Stimulated activated memory B cell treated with anti-CD40 and anti-IgM and Interleukin-4, amounts not matched to agents 10 μg/mL and 1 μg/mL and 100 μg/mL, for 72 hours (primary cell): ENCODE data around the gene PPP2R3B.

Experiments used
- ATAC-seq: fragments of 150-1000 bp; cut with Tn5 transposase; 2 replicates; pipeline ENCODE4 v1.10.0; 2021
- H3K27ac Mint-ChIP-seq: one replicate; pipeline ENCODE4 v1.8.0; 2022; ENCODE audit warnings: mild to moderate bottlenecking, mixed read lengths
- H3K27me3 Mint-ChIP-seq: one replicate; pipeline ENCODE4 v1.8.0; 2022; ENCODE audit warnings: mixed read lengths
- H3K36me3 Mint-ChIP-seq: one replicate; pipeline ENCODE4 v1.8.0; 2022; ENCODE audit warnings: mixed read lengths
- H3K4me1 Mint-ChIP-seq: one replicate; pipeline ENCODE4 v1.8.0; 2022; ENCODE audit warnings: mixed read lengths
- H3K4me3 Mint-ChIP-seq: one replicate; pipeline ENCODE4 v1.8.0; 2022; ENCODE audit warnings: mild to moderate bottlenecking, moderate library complexity, mixed read lengths
- H3K9me3 Mint-ChIP-seq: one replicate; pipeline ENCODE4 v1.8.0; 2022; ENCODE audit warnings: mixed read lengths

PPP2R3B gene

DNA sequence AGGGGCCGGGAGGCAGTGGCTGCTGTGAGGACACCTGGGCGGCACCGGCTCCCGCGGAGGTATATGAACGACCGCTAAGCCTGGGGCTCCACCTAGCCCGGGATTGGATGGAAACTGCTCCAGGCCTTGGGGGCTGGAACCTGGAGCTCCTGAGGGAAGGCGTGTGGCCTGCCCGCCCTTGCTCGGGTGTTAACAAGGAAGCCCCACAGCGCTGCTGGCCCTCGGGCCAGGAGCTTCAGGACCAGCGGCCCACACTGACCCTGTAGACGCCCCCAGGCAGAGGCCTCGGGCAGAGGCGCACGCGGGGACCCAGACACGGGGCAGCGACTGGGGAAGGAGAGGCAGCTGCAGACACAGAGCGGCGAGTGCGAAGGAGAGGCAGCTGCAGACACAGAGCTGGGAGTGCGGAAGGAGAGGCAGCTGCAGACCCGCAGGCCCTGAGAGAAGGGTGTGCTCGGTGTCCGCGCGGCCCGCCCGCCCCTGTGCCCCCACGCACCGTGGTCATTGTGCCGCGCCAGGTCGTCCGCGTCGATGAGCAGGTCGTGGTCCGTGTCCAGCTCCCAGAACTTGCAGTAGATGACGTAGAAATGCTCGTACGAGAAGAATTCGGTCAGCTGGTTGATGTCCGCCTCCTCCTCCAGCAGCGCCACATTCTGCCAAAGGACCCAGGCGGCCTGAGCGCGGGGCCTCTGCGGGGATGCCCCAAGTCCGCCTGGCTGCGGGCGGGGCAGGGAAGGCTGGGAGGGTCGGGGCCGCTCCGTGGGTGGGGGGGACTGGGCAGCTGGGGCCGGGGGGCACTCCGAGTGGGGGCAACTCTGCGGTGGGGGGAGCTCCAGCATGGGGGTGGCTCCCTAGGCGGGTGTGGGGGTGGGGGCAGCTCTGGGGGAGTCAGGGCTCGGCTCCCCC is 41.4 kb downstream of the PPP2R3B start:
- H3K4me3 Mint-ChIP-seq: no peak overlapping the region
- H3K9me3 Mint-ChIP-seq: peaks cover 3% of the 10 kb centered on the region
- H3K27me3 Mint-ChIP-seq: no peaks in the 10 kb centered on the region
- no peaks in the 10 kb centered on the region for H3K4me1 Mint-ChIP-seq
- peak; percentile 25 for ATAC-seq
- no peak overlapping the region for H3K27ac Mint-ChIP-seq
- peaks cover 40% of the 10 kb centered on the region for H3K36me3 Mint-ChIP-seq

DNA sequence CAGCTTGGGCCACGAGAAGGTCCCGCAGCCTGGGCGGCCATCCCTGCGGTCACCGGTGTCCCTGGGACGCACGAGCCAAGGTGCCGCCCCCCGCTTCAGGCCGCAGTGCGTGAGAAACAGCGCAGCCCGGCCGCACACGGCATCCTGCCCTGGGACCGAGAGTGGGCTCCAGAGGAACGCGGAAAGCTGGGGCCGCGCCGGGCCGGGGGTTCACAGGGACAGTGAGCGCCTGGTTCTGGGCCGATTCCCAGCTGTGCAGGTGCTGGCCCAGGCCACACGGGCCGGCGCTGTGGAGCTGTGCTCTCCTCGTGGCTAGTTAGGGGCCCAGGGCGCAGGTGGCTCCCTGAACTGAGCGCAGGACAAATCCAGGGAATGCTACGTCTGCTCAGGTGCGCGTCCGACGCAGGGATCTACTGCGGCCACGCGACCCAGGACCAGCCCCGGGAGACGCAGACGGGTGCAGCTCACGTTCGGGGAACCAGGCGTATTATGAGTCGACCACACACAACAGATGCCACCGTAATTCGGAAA is 42.3 kb downstream of the PPP2R3B start:
- no peak for ATAC-seq
- Mint-ChIP-seq H3K4me3 (no peak overlapping the region), H3K9me3 (peaks cover 3% of the 10 kb centered on the region), H3K36me3 (peaks cover 32% of the 10 kb centered on the region), H3K27me3 (no peaks in the 10 kb centered on the region), H3K27ac (no peak overlapping the region), H3K4me1 (no peaks in the 10 kb centered on the region)

DNA sequence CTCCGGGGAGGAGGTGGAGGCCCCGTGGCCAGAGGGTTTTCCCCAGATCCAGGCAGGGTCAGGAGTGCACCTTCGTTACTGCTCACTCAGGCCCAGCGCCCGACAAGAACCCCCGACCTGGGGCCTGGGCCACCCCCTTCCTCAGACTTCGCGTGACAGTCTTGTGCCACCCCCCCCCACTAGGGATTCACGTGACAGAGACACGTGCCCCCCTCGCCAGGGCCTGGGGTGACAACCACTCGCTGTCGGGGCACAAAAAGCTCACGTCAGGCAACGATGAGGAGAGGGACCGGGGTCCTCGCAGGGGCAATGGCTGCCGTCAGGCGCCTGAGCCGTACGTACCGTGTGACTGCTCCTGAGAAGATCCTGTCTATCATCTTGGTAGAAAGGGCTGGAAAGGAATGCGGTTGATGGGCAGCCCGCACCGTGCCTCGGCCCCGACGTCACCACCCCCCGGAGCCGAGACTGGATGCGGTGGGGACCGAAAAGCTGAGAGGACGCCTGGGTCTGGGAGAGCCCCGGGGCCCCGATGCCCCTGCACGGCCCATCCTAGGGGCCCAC is 45.1 kb downstream of the PPP2R3B start:
- no peak overlapping the region for H3K27ac Mint-ChIP-seq

DNA sequence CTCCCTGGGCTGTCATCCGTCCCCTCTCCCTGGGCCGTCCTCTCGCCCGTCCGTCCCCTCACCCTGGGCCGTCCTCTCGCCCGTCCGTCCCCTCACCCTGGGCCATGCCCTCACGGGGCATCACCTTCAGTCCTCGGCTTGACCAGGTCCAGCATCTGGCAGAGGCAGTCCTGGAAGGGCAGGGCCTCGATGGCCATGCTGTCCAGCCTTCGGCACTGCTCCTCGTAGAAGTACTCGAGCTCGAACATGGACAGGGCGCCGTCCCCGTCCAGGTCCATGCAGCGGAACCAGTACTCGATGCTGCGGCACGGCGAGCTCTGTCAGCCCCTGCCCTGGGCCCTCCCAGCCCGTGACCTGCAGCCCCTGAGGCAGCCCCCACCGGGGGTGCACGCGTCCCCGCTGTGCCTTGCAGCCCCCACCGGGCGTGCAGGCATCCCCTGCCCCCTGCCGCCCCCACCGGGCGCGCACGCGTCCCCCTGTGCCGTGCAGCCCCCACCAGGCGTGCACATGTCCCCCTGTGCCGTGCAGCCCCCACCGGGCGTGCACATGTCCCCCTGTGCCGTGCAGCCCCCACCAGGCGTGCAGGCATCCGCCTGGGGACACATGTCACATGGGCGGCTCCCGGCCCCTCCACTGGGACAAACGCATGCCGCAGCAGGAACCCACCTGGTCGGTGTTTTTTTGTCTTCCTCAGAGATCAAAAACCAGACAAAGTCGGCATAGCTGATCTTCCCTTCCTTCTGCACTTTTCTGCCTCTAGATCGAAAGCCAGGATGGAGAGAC is 45.9 kb downstream of the PPP2R3B start:
- no peaks in the 10 kb centered on the region for H3K27me3 Mint-ChIP-seq
- H3K9me3 Mint-ChIP-seq: peaks cover 3% of the 10 kb centered on the region
- H3K27ac Mint-ChIP-seq: no peak overlapping the region
- H3K4me3 Mint-ChIP-seq: no peak overlapping the region
- no peaks in the 10 kb centered on the region for H3K4me1 Mint-ChIP-seq
- ATAC-seq: peak; percentile 61
- H3K36me3 Mint-ChIP-seq: peaks cover 51% of the 10 kb centered on the region

More for the DNA sequence above, 45.1 kb downstream of the PPP2R3B start:
- Mint-ChIP-seq H3K9me3 (peaks cover 3% of the 10 kb centered on the region), H3K36me3 (peaks cover 45% of the 10 kb centered on the region), H3K4me1 (no peaks in the 10 kb centered on the region), H3K4me3 (no peak overlapping the region), H3K27me3 (no peaks in the 10 kb centered on the region)
- no peak for ATAC-seq

DNA sequence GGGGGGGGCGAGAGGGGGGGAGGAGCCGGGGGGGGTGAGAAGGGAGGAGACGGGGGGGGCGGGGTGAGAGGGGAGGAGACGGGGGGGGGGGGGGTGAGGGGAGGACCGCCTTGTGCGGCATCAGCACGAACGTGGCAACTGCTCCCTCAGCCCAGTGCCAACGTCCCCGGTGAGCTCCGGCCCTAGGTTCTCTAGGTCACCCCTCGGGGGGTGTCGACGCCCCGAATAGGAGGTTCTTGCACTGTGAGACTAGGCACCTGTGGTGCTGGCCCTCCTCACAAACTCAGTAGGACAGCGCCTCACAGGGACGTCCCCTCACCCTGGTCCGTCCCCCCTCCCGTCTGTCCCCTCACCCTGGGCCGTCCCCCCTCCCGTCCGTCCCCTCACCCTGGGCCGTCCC is 46.6 kb downstream of the PPP2R3B start:
- Mint-ChIP-seq H3K4me1 (no peaks in the 10 kb centered on the region), H3K27ac (no peak overlapping the region), H3K9me3 (peaks cover 3% of the 10 kb centered on the region), H3K4me3 (no peak overlapping the region), H3K36me3 (peaks cover 48% of the 10 kb centered on the region), H3K27me3 (no peaks in the 10 kb centered on the region)
- ATAC-seq: peak; percentile 9

DNA sequence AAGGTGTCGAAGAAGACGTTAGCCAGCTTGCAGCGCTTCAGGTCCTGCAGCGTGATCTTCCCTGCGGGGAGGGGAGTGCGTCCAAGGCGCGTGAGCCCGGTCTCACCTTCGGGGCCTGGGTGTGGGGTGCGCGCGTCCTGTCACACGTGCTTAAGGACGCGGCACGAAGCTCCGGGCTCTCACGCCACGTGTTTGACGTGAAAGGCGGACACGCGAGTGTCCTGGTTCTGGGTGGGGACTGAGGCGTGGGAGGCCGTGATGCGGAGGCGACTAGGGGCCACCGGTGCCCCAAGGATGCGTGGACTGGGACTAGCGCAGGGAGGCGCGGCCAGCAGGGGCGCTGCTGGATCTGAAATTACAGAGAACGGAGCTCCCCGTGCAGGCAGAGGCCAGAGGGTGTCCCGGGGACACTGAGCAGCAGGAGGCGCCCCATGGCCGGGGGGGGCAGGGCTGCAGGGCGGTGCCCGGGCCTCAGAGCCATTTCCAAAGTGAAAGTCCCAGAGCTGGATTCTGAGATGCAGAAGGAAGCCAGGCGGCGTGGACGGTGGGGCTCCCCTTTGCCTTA is 47.8 kb downstream of the PPP2R3B start:
- Mint-ChIP-seq H3K9me3 (peaks cover 3% of the 10 kb centered on the region), H3K27ac (no peak overlapping the region), H3K36me3 (peaks cover 41% of the 10 kb centered on the region), H3K4me1 (no peaks in the 10 kb centered on the region), H3K4me3 (no peak overlapping the region), H3K27me3 (no peaks in the 10 kb centered on the region)
- peak; percentile 51 for ATAC-seq

DNA sequence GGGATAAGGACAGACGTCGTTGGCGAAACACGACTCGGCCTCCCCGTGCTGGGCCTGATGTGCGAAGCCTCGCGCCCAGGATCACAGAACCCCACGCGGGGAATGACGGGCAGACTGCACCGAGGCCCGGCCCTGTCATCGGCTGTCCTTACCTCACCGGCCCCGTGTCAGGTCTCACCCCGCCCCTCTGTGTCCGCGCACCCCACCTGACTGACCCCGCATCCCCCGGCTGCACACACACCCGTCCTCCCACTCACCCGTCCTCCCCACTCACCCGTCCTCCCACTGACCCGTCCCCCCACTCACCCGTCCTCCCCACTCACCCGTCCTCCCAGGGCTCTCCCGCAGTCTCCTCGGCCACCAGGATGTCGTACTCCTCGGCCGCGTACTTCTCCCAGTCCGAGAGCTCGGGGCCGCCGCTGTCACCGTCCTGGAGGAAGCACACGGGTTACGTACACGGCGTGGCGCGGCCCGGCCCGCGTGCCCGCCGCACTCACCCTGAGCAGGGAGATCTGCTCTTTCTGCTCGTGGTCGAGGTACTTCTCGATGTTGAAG is 48.3 kb downstream of the PPP2R3B start:
- Mint-ChIP-seq H3K4me1 (no peaks in the 10 kb centered on the region), H3K4me3 (no peak overlapping the region), H3K36me3 (peaks cover 41% of the 10 kb centered on the region), H3K9me3 (peaks cover 3% of the 10 kb centered on the region), H3K27ac (no peak overlapping the region), H3K27me3 (no peaks in the 10 kb centered on the region)
- ATAC-seq: peak; percentile 58

DNA sequence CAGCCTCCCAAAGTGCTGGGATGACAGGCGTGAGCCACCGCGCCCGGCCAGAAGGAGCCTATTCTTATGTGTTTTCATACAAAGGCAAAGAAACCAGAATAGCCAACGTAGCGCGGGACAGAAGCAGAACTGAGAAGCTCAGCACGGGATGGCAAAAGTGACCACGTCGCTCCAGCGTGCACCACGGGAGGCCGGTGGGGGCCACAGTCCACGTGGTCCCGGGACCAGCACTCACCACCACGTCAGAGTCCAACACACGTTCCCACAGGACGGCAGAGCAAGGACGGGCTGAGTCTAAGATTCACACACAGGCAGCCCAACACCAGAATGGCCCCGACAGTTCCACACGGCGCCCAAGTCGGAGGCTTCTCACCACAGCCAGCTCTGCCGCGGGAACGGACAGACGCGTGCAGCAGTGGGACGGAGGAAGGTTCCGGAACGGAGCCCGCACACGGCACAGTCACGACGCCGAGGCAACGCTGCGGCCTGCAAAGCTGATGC is 49.3 kb downstream of the PPP2R3B start:
- Mint-ChIP-seq H3K27ac (no peak overlapping the region), H3K36me3 (peaks cover 50% of the 10 kb centered on the region)

DNA sequence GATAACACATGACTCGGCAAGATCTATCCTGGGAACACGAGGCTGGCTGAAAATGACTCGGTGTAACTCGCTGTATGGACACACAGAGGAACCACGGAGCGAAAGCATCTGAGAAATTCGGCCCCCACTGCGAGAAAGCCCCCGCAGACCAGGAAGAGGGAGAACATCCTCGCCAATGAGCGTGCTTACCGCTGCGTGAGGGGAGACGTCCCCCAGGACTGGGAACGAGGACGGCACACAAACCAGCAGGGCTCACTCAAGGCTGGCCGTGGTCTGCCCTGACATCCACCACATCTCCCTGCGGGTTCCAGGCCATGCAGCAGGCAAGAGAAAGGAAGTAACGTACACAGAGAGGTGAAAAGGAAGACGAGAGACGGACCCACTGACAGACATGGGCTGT is 50.5 kb downstream of the PPP2R3B start:
- Mint-ChIP-seq H3K4me1 (peaks cover 10% of the 10 kb centered on the region), H3K9me3 (no peaks in the 10 kb centered on the region)

More for the DNA sequence above, 49.3 kb downstream of the PPP2R3B start:
- ATAC-seq: no peak
- Mint-ChIP-seq H3K4me3 (no peak overlapping the region), H3K27me3 (no peaks in the 10 kb centered on the region), H3K4me1 (no peaks in the 10 kb centered on the region), H3K9me3 (peaks cover 3% of the 10 kb centered on the region)

DNA sequence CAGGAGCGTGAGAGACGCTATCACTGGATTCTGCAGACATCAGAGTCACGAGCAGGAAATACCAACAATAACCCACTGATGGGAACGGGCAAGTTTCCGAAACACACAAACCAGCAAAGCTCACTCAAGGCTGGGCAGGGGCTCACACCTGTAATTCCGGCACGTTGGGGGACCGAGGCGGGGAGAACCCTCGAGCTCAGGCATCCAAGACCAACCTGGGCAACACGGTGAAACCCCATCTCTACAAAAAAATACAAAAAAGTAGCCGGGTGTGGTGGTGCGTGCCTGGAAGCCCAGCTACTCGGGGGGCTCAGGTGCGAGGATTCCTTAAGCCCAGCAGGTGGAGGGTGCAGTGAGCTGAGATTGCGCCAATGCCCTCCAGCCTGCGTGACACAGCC is 51.0 kb downstream of the PPP2R3B start:
- Mint-ChIP-seq H3K27ac (no peak overlapping the region), H3K36me3 (peaks cover 37% of the 10 kb centered on the region), H3K27me3 (peaks cover 10% of the 10 kb centered on the region), H3K4me1 (peaks cover 10% of the 10 kb centered on the region), H3K9me3 (no peaks in the 10 kb centered on the region), H3K4me3 (no peak overlapping the region)
- ATAC-seq: no peak

More for the DNA sequence above, 50.5 kb downstream of the PPP2R3B start:
- Mint-ChIP-seq H3K27ac (no peak overlapping the region), H3K4me3 (no peak overlapping the region), H3K36me3 (peaks cover 39% of the 10 kb centered on the region), H3K27me3 (peaks cover 10% of the 10 kb centered on the region)
- ATAC-seq: no peak

DNA sequence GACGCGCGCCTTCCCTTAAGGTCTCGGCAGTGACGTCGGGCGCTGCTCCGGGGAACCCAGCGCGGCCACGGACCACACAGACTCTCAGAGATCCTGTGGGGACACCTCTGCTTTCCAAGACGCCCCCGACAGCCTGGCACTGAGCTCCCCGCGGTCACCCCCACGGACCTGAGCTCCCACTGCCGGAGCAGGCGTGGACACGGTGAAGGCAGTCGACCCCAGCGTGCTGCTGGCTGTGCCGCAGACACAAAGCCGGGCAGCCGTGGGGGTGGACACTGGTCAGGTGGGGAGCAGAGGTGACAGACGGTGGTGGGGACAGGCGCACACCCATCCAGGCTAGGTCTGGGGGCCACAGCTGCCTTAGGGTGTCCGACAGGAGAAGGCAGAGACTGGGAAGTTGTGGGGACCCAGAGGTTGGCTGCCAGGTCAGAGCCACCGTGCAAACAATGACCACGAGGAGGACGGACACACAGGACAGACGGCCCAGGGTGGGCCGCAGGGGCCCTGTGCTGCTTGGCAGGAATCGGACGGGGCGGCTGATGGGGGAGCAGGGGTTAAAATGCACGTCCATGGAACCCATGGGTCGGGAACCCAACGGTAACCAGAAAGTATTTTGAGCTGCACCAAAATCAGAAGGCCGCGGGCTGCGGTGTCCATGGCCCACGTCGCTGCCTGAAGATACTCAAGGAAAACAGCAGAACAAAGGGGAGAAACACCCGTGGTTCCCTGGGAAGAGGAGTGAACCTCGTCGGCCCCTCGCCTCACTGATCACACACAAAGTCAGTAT is 51.5 kb downstream of the PPP2R3B start:
- H3K36me3 Mint-ChIP-seq: peaks cover 37% of the 10 kb centered on the region
- H3K27ac Mint-ChIP-seq: no peak overlapping the region
- no peak overlapping the region for H3K4me3 Mint-ChIP-seq
- H3K9me3 Mint-ChIP-seq: no peaks in the 10 kb centered on the region
- H3K4me1 Mint-ChIP-seq: peaks cover 10% of the 10 kb centered on the region
- ATAC-seq: no peak
- peaks cover 10% of the 10 kb centered on the region for H3K27me3 Mint-ChIP-seq

DNA sequence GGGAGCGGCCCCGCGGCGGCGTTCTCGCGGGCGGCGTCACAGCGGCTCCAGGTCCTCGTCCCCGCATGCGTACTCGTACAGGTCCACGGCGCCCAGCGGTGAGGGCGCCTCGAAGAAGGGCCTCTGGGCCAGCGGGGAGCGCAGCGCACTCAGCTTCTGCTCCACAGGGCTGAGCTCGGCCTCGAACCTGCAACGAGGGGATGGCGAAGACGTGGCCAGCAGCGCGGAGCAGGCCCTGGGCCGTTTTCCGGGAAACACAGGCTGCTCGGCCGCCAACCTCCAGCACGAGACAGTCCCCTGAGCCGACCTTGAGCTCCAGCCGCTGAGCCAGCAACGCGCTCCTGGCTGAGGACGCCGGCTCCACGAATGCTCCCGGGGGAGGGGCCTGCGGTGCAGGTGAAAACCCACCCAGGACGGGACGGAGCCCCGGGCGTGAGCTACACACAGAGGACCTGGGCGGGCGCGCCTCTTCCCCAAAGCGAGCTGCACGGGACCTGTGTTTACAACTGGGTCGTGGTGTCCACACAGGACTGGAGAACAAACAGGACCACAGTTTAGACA is 52.3 kb downstream of the PPP2R3B start:
- H3K4me1 Mint-ChIP-seq: peaks cover 10% of the 10 kb centered on the region
- H3K4me3 Mint-ChIP-seq: no peak overlapping the region
- H3K36me3 Mint-ChIP-seq: peaks cover 37% of the 10 kb centered on the region
- H3K27ac Mint-ChIP-seq: no peak overlapping the region
- ATAC-seq: no peak
- H3K9me3 Mint-ChIP-seq: no peaks in the 10 kb centered on the region
- peaks cover 16% of the 10 kb centered on the region for H3K27me3 Mint-ChIP-seq

DNA sequence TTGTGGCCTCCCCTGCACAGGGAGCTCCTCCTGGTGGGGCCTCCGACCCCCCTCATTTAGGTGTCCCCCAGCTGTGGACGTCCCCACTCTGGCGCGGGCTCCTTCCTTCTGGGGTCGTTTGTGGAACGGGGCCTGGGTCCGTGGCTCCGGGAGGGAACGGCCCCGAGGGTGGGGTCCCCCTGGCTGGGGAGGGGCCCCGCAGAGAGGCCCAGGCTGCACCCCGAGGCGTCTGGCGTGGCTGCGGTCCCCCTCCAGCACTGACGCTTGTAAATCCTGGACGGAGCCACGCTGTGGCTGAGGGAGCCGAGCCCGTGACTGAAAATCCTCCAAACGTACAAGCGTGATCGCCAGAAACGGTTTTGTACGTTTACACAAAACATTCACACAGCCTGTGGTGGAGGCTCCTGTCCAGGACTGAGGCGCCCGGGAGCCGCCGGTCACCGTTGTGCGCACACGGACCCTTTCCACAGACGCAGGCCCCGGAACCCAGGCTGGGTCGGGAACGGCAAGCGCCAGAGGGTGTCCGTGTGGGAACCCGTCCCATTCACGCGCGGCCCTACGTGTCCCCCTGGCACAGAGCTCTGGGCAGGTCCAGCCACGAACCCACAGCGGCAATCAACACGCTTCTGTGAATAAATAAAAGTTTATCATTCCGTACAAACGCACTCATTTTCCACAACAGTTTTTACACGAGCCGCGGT is 52.9 kb downstream of the PPP2R3B start:
- H3K9me3 Mint-ChIP-seq: no peaks in the 10 kb centered on the region
- H3K4me1 Mint-ChIP-seq: peaks cover 10% of the 10 kb centered on the region
- no peak overlapping the region for H3K27ac Mint-ChIP-seq
- H3K36me3 Mint-ChIP-seq: peaks cover 35% of the 10 kb centered on the region
- H3K27me3 Mint-ChIP-seq: peaks cover 19% of the 10 kb centered on the region
- no peak overlapping the region for H3K4me3 Mint-ChIP-seq
- ATAC-seq: no peak
